Activated CD8-positive, alpha-beta memory T cell treated with anti-CD3 and anti-CD28 coated beads for 48 hours (primary cell): ENCODE results near the gene GLTPD2.

ENCODE experiments used
- DNase-seq, 3 experiments: peaks; one replicate each; pipeline ENCODE4 v3.0.0-alpha.2; 2020; ENCODE audit warnings: low read depth in 2 of 3, low spot score in 2 of 3

Gene GLTPD2

GRCh38 chr17:4771519-4772234 lies 17.1 kb upstream of the GLTPD2 start, which contains the start of gene TM4SF5:
Gene TM4SF5, plus strand, starts transcription at chr17:4771886. Its CDS starts 37 bp downstream, at chr17:4771923.
- DNase-seq = no peak

- no peak for DNase-seq
These were observed 16.5 kb upstream of the GLTPD2 start for GRCh38 chr17:4772235-4772613.

GRCh38 chr17:4777969-4778760 lies 10.6 kb upstream of the GLTPD2 start:
- no peak for DNase-seq

- no peak for DNase-seq
These were observed 8.3 kb upstream of the GLTPD2 start for GRCh38 chr17:4780325-4780955.

GRCh38 chr17:4782652-4783051 lies 6.1 kb upstream of the GLTPD2 start:
- no peak for DNase-seq

- DNase-seq = no peak
These were observed 3.3 kb upstream of the GLTPD2 start for GRCh38 chr17:4785311-4786105.

GRCh38 chr17:4786106-4786511 lies 2.7 kb upstream of the GLTPD2 start, which contains the start of gene VMO1:
Gene VMO1, minus strand, starts transcription at chr17:4786364. Its CDS starts 12 bp downstream, at chr17:4786352.
- no peak for DNase-seq

- no peak for DNase-seq
These were observed 2.2 kb upstream of the GLTPD2 start for GRCh38 chr17:4786516-4786915.

GRCh38 chr17:4788159-4788806 lies 481 bp upstream of the GLTPD2 start:
- no peak for DNase-seq

GRCh38 chr17:4789701-4789950 lies 862 bp downstream of the GLTPD2 start:
- no peak for DNase-seq

GRCh38 chr17:4789951-4790704 lies 1.4 kb downstream of the GLTPD2 start:
- peak; percentile 52 to 67 (median 67) for DNase-seq

GRCh38 chr17:4790705-4791088 lies 1.9 kb downstream of the GLTPD2 start:
- no peak for DNase-seq

GRCh38 chr17:4795168-4795567 lies 6.4 kb downstream of the GLTPD2 start:
- DNase-seq = no peak

GRCh38 chr17:4796552-4796920 lies 7.8 kb downstream of the GLTPD2 start:
- no peak for DNase-seq

- DNase-seq = no peak
These were observed 11.9 kb downstream of the GLTPD2 start for GRCh38 chr17:4800462-4801196.

GRCh38 chr17:4802228-4802627 lies 13.5 kb downstream of the GLTPD2 start, which contains the start of gene C17orf114:
Gene C17orf114, minus strand, starts transcription at chr17:4802328.
- DNase-seq = no peak

- no peak for DNase-seq
These were observed 17.7 kb downstream of the GLTPD2 start for GRCh38 chr17:4806456-4806776.

- DNase-seq = peak; percentile 56 to 74 (median 66)
These were observed 18.2 kb downstream of the GLTPD2 start, which contains the start of gene PLD2 for GRCh38 chr17:4806777-4807604. Gene PLD2, plus strand, starts transcription at chr17:4807152. Its CDS starts 621 bp downstream, at chr17:4807773.
